PC-9 (cell line): ENCODE results near the gene PHYKPL. TPM values are rescaled to one million over a fixed set of nuclear protein-coding genes. Genes with fewer than 3 reads are reported as not detected.
"Not testable (repeated sequence)": the region's sequence is repeated elsewhere in the genome, so short reads cannot be mapped to it uniquely, and the experiment has no call there.

Source experiments
- BruUV-seq: library from RNA; stranded (reverse); fragments of 400-500 nt; replicated peaks from 2 replicates; lab custom pipeline; 2021; lab: Mats Ljungman, UMichigan
- CTCF ChIA-PET: fragments of 300-600 bp; sonication (Branson Sonifier 250); formaldehyde crosslinking; loops from one replicate; lab custom pipeline; 2022; ENCODE audit warnings: antibody characterized with exemption; lab: Charles Lee
- POLR2A ChIA-PET: fragments of 300-600 bp; sonication (Branson Sonifier 250); formaldehyde crosslinking; loops from one replicate; lab custom pipeline; 2022; ENCODE audit warnings: antibody characterized with exemption; ENCODE audit not compliant: unreplicated experiment; lab: Charles Lee
- DNase-seq, 2 experiments: peaks; one replicate each; pipeline versions ENCODE4 v3.0.0 to v3.0.0-alpha.2; 2015 to 2022; ENCODE audit warnings: mixed read lengths in 1 of 2
- H2AFZ ChIP-seq: fragments of 200-600 bp; sonication (generic); 2 replicates; pipeline ENCODE4 v1.8.1; 2017; ENCODE audit warnings: antibody characterized with exemption
- H3F3A ChIP-seq: fragments of 200-600 bp; sonication (generic); 2 replicates; pipeline ENCODE4 v1.8.1; 2017; ENCODE audit warnings: antibody characterized with exemption, mild to moderate bottlenecking, low read depth; ENCODE audit not compliant: insufficient read depth
- H3K27ac ChIP-seq: fragments of 200-600 bp; sonication (generic); 2 replicates; pipeline ENCODE4 v1.6.1; 2016; ENCODE audit warnings: mixed run types
- H3K27me3 ChIP-seq: fragments of 200-600 bp; sonication (generic); 2 replicates; pipeline ENCODE4 v1.6.1; 2016; ENCODE audit warnings: low read depth, mixed run types; ENCODE audit not compliant: insufficient read depth
- H3K36me3 ChIP-seq: fragments of 200-600 bp; sonication (generic); 2 replicates; pipeline ENCODE4 v1.6.1; 2016; ENCODE audit warnings: low read depth, mixed run types
- H3K4me1 ChIP-seq: fragments of 200-600 bp; sonication (generic); replicated peaks from 2 replicates; pipeline ENCODE4 v1.6.1; 2016; ENCODE audit warnings: mixed run types; ENCODE audit not compliant: insufficient read depth
- H3K4me2 ChIP-seq: fragments of 200-600 bp; sonication (generic); 2 replicates; pipeline ENCODE4 v1.6.1; 2017; ENCODE audit warnings: mixed run types
- H3K4me3 ChIP-seq: fragments of 200-600 bp; sonication (generic); 2 replicates; pipeline ENCODE4 v1.6.1; 2016; ENCODE audit warnings: mixed run types
- H3K79me2 ChIP-seq: fragments of 200-600 bp; sonication (generic); 2 replicates; pipeline ENCODE4 v1.6.1; 2017; ENCODE audit warnings: low read depth, mixed run types
- H3K9me2 ChIP-seq: fragments of 200-600 bp; sonication (generic); 2 replicates; pipeline ENCODE4 v1.8.1; 2017; ENCODE audit warnings: mild to moderate bottlenecking; ENCODE audit not compliant: insufficient read depth
- H3K9me3 ChIP-seq: fragments of 200-600 bp; sonication (generic); 2 replicates; pipeline ENCODE4 v1.8.1; 2016; ENCODE audit warnings: low read depth; ENCODE audit not compliant: insufficient read depth
- H4K20me1 ChIP-seq: fragments of 200-600 bp; sonication (generic); 2 replicates; pipeline ENCODE4 v1.8.1; 2017; ENCODE audit not compliant: insufficient read depth
- EZH2 ChIP-seq: fragments of 200-600 bp; sonication (generic); IDR thresholded peaks from 2 replicates; pipeline ENCODE4 v1.8.0; 2017; ENCODE audit warnings: antibody characterized with exemption, low read depth
- intact Hi-C: fragments of 100-400 bp; cut with micrococcal nuclease; formaldehyde crosslinking; loops from one replicate; pipeline ENCODE4 v1.10.0; 2022; ENCODE audit not compliant: unreplicated experiment
- total RNA-seq: library from RNA; stranded (reverse); gene quantifications from 2 replicates; pipeline ENCODE4 v1.2.3, GENCODE V29; 2021
- TF ChIP-seq, protein P1 (sequence below): fragments of 200-600 bp; sonication (generic); conservative IDR thresholded peaks from 2 replicates; pipeline ENCODE4 v1.6.1; 2017; ENCODE audit warnings: mixed run types, antibody characterized with exemption, mild to moderate bottlenecking, moderate library complexity

The PHYKPL gene
- total RNA-seq, 1 experiment from 2014 or later: 73.7 TPM

- Histone ChIP-seq H4K20me1 (no peaks in the 10 kb centered on the region), H3K4me2 (no peak overlapping the region), H3F3A (no peaks in the 10 kb centered on the region), H3K9me2 (no peaks in the 10 kb centered on the region), H3K79me2 (no peaks in the 10 kb centered on the region), H3K27me3 (peaks cover 25% of the 10 kb centered on the region), H3K4me3 (no peak overlapping the region), H3K9me3 (no peaks in the 10 kb centered on the region), H3K27ac (no peak overlapping the region), H3K4me1 (peaks cover 7% of the 10 kb centered on the region; the same call in 1 of the 2 replicates), H3K36me3 (no peaks in the 10 kb centered on the region), H2AFZ (no peak overlapping the region)
- POLR2A ChIA-PET: no interaction called here
- no TSS peak for BruUV-seq
- CTCF ChIA-PET: interaction anchor here (0.6 kb wide), 1 partner anchor 1218 kb away, joined by 5 read pairs; no protein-coding TSS in a partner anchor
- intact Hi-C loops: no loop called here
- TF ChIP-seq EZH2: no peak
- TF ChIP-seq, protein P1, sequence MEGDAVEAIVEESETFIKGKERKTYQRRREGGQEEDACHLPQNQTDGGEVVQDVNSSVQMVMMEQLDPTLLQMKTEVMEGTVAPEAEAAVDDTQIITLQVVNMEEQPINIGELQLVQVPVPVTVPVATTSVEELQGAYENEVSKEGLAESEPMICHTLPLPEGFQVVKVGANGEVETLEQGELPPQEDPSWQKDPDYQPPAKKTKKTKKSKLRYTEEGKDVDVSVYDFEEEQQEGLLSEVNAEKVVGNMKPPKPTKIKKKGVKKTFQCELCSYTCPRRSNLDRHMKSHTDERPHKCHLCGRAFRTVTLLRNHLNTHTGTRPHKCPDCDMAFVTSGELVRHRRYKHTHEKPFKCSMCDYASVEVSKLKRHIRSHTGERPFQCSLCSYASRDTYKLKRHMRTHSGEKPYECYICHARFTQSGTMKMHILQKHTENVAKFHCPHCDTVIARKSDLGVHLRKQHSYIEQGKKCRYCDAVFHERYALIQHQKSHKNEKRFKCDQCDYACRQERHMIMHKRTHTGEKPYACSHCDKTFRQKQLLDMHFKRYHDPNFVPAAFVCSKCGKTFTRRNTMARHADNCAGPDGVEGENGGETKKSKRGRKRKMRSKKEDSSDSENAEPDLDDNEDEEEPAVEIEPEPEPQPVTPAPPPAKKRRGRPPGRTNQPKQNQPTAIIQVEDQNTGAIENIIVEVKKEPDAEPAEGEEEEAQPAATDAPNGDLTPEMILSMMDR: no peak
- DNase-seq: no peak
Measured at GRCh38 chr5:178240766-178241165, 8.2 kb upstream of the PHYKPL start.

DNA sequence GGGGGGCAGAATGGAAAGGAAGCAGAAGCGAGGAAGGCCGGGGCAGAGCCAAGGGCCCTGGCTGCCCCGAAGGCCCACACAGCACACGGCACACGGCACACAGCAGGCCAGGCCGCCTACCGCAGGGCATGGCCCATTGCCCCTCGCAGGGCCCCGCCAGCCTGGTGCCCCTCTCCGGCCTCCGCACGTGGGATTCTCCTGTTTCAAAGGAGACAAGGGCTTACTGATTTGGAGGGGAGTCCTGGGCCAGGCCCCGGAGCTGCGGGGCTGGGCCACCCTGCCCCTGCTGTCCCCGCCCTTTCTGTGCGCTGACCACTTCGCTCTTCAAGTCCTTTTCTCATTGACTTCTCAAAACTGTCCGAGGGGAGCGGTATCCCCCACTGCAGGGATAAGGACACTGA is 7.7 kb upstream of the PHYKPL start:
- TF ChIP-seq, protein P1: no peak
- no peak for TF ChIP-seq EZH2
- no TSS peak for BruUV-seq

DNA sequence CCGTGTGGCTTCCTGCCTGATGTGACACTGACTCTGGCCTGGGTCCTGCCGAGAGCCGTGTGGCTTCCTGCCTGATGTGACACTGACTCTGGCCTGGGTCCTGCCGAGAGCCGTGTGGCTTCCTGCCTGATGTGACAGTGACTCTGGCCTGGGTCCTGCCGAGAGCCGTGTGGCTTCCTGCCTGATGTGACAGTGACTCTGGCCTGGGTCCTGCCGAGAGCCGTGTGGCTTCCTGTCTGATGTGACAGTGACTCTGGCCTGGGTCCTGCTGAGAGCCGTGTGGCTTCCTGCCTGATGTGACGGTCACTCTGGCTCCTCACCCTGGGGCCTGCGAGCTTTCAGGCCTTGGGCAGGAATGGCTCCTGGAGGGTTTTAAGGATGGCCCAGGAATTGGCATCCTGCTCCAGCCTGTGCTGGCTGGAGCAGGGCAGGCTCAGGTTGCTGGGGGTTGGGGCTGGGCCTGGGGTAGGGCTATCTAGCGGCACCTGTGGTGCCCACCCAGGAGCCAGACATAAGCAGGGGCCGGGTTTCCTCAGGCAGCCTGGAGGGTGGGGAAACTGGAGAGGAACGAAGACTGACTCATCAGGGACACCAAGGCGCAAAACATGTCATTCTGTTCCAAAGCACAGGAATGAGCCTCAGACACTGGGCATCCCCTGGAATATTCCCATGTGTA is 7.2 kb upstream of the PHYKPL start:
- H3K9me3 ChIP-seq, H3K4me2 ChIP-seq, H2AFZ ChIP-seq, H4K20me1 ChIP-seq, H3K79me2 ChIP-seq, POLR2A ChIA-PET, H3F3A ChIP-seq, H3K9me2 ChIP-seq, CTCF ChIA-PET, H3K4me1 ChIP-seq, H3K27ac ChIP-seq, H3K36me3 ChIP-seq, BruUV-seq, H3K4me3 ChIP-seq: not testable (repeated sequence)
- intact Hi-C loops: loop anchor here (10.0 kb wide), 2 partner anchors 385 to 1255 kb away; partner anchors contain the start of gene CLK4
- H3K27me3 ChIP-seq: peaks cover 20% of the 10 kb centered on the region
- DNase-seq: peak in 1 of 2 experiments; percentile 22

More for the DNA sequence above, 7.7 kb upstream of the PHYKPL start:
- no peak overlapping the region for H2AFZ ChIP-seq
- no peak overlapping the region for H3K27ac ChIP-seq
- H3F3A ChIP-seq: no peaks in the 10 kb centered on the region
- peaks cover 7% of the 10 kb centered on the region; the same call in 1 of the 2 replicates for H3K4me1 ChIP-seq
- DNase-seq: no peak
- no peak overlapping the region for H3K4me2 ChIP-seq
- POLR2A ChIA-PET: no interaction called here
- H3K9me2 ChIP-seq: no peaks in the 10 kb centered on the region
- no peaks in the 10 kb centered on the region for H3K79me2 ChIP-seq
- H3K27me3 ChIP-seq: peaks cover 20% of the 10 kb centered on the region
- CTCF ChIA-PET: no interaction called here
- no peak overlapping the region for H3K4me3 ChIP-seq
- intact Hi-C loops: no loop called here
- no peaks in the 10 kb centered on the region for H4K20me1 ChIP-seq
- no peaks in the 10 kb centered on the region for H3K36me3 ChIP-seq
- H3K9me3 ChIP-seq: no peaks in the 10 kb centered on the region
